Right lobe of liver (tissue), 6 donors: ENCODE measurements around the gene KIF6. TPM values are rescaled to one million over a fixed set of nuclear protein-coding genes. Genes with fewer than 3 reads are reported as not detected.

Experiments
- ATAC-seq, 4 donors: fragments of 200-7000 bp; cut with Tn5 transposase; one replicate each; pipeline ENCODE4 v1.9.1; 2020; ENCODE audit warnings: mild to moderate bottlenecking in 4 of 4, moderate library complexity in 4 of 4
- DNase-seq, 3 donors: peaks; one replicate each; pipeline ENCODE4 v3.0.0-alpha.2; 2020
- H3K27ac ChIP-seq, 3 donors: fragments of 200-600 bp; one replicate each; pipeline ENCODE4 v1.8.0; 2022
- H3K27me3 ChIP-seq, 2 donors: fragments of 200-600 bp; one replicate each; pipeline ENCODE4 v1.8.0; 2022
- H3K36me3 ChIP-seq, 4 donors: fragments of 200-600 bp; sonication (generic) in 1 of 4; one replicate each; pipeline versions ENCODE4 v1.5.1 to v1.8.0; 2017 to 2022; ENCODE audit warnings: control low read depth in 1 of 4
- H3K4me1 ChIP-seq, 4 donors: fragments of 200-600 bp; sonication (generic) in 1 of 4; one replicate each; pipeline versions ENCODE4 v1.5.1 to v1.8.0; 2017 to 2022; ENCODE audit warnings: control low read depth in 1 of 4
- H3K4me3 ChIP-seq, 3 donors: fragments of 200-600 bp; one replicate each; pipeline ENCODE4 v1.8.0; 2022
- H3K9me3 ChIP-seq, 4 donors: fragments of 200-600 bp; sonication (generic) in 1 of 4; one replicate each; pipeline versions ENCODE4 v1.5.1 to v1.8.0; 2017 to 2022; ENCODE audit warnings: control low read depth in 1 of 4
- CTCF ChIP-seq, 4 donors: fragments of 200-600 bp in 3 of 4; fragments of 450-650 bp in 1 of 4; IDR thresholded peaks; one replicate each; pipeline versions ENCODE4 v1.5.1 to v1.8.0; 2016 to 2022; ENCODE audit warnings: antibody characterized with exemption in 4 of 4, mild to moderate bottlenecking in 2 of 4
- POLR2A ChIP-seq: fragments of 450-650 bp; IDR thresholded peaks from one replicate; pipeline ENCODE4 v1.6.1; 2017; ENCODE audit warnings: antibody characterized with exemption, mild to moderate bottlenecking
- WGBS: methylation state at CpG from one replicate; pipeline ENCODE4 v1.1.6; 2018; ENCODE audit warnings: low coverage, low lambda C conversion rate; ENCODE audit not compliant: insufficient coverage; ENCODE audit errors: missing lambda C conversion rate; 5-methylcytosine and 5-hydroxymethylcytosine counted together
- intact Hi-C, 2 donors: fragments of 100-400 bp; cut with DNase I; formaldehyde crosslinking; loops; one replicate each; pipeline versions ENCODE4 v1.11.2 to v1.14.1; 2022
- total RNA-seq, 6 experiments: library from RNA; depleted of rRNA in 2 of 6; stranded (reverse); fragments of >200 nt in 2 of 6; fragmentation: NEBNext Ultra II Directional in 3 of 6; extraction: Animal tissue kit (Norgen Biotek cat#: 25700) in 3 of 6; gene quantifications; one replicate each; pipeline versions ENCODE4 v1.1.0 to v1.2.4, GENCODE V29; 2016 to 2023
- donor health status: DM: no; HTN: yes; CAD: no.
- donor health status: DM: no; HTN: no; CAD: no.
- donor health status: DM: no; HTN: no; CAD: no.
- donor health status: DM: no; HTN: yes; CAD: no.
- donor health status: DM: no; HTN: yes; CAD: no.

Gene KIF6
- total RNA-seq, 6 experiments from 2014 or later: 0.18 to 0.83 (median 0.37) TPM; not detected in 2

- DNase-seq: no peak
- Histone ChIP-seq H3K4me3 (no peak overlapping the region), H3K4me1 (no peaks in the 10 kb centered on the region), H3K9me3 (no peaks in the 10 kb centered on the region), H3K27me3 (no peaks in the 10 kb centered on the region), H3K27ac (no peak overlapping the region), H3K36me3 (no peaks in the 10 kb centered on the region)
- intact Hi-C loops: no loop called here
- 65% methylated on average over 3 of the region's 3 CpGs for WGBS
- ATAC-seq: no peak
- TF ChIP-seq CTCF (IDR thresholded peaks at IDR 0.05) (no peak), POLR2A (no peak)
Observed at GRCh38 chr6:39572661-39573340, 152.4 kb downstream of the KIF6 start.

- H3K36me3 ChIP-seq: no peaks in the 10 kb centered on the region
- no peaks in the 10 kb centered on the region for H3K27me3 ChIP-seq
- H3K4me1 ChIP-seq: no peaks in the 10 kb centered on the region
- no peak overlapping the region for H3K4me3 ChIP-seq
- ATAC-seq (no peak), DNase-seq (no peak)
- 47% methylated on average over 1 of the region's 1 CpG for WGBS
- intact Hi-C loops: no loop called here
- H3K27ac ChIP-seq: no peak overlapping the region
- H3K9me3 ChIP-seq: no peaks in the 10 kb centered on the region
- no peak for TF ChIP-seq CTCF (IDR thresholded peaks at IDR 0.05)
- TF ChIP-seq POLR2A: no peak
Observed at GRCh38 chr6:39568896-39569295, 156.3 kb downstream of the KIF6 start.

- WGBS: 95% methylated on average over 2 of the region's 2 CpGs
- no peaks in the 10 kb centered on the region for H3K36me3 ChIP-seq
- no peaks in the 10 kb centered on the region for H3K4me1 ChIP-seq
- TF ChIP-seq POLR2A: no peak
- TF ChIP-seq CTCF (IDR thresholded peaks at IDR 0.05): no peak
- intact Hi-C loops: no loop called here
- no peak for DNase-seq
- H3K4me3 ChIP-seq: no peak overlapping the region
- H3K27me3 ChIP-seq: no peaks in the 10 kb centered on the region
- ATAC-seq: no peak
- no peak overlapping the region for H3K27ac ChIP-seq
- H3K9me3 ChIP-seq: no peaks in the 10 kb centered on the region
Observed at GRCh38 chr6:39567091-39567490, 158.1 kb downstream of the KIF6 start.

- Histone ChIP-seq H3K4me3 (no peak overlapping the region), H3K27ac (no peak overlapping the region), H3K36me3 (no peaks in the 10 kb centered on the region), H3K9me3 (no peaks in the 10 kb centered on the region), H3K4me1 (peaks cover 0 to 5% (median 1%) of the 10 kb centered on the region in 4 donors), H3K27me3 (no peaks in the 10 kb centered on the region)
- no peak for ATAC-seq
- no peak for DNase-seq
- TF ChIP-seq CTCF (IDR thresholded peaks at IDR 0.05): no peak
- no peak for TF ChIP-seq POLR2A
- intact Hi-C loops: no loop called here
Observed at GRCh38 chr6:39566456-39566855, 158.8 kb downstream of the KIF6 start.

GRCh38 chr6:39565956-39566355 lies 159.3 kb downstream of the KIF6 start:
- Histone ChIP-seq H3K4me3 (no peak overlapping the region), H3K27ac (no peak overlapping the region), H3K36me3 (no peaks in the 10 kb centered on the region), H3K4me1 (peaks cover 0 to 9% (median 4%) of the 10 kb centered on the region in 4 donors), H3K27me3 (no peaks in the 10 kb centered on the region), H3K9me3 (no peaks in the 10 kb centered on the region)
- DNase-seq (no peak), ATAC-seq (no peak)
- 86% methylated on average over 1 of the region's 1 CpG for WGBS
- TF ChIP-seq POLR2A: no peak
- TF ChIP-seq CTCF (IDR thresholded peaks at IDR 0.05): no peak
- intact Hi-C loops: no loop called here
